ENCODE results near the gene ECE1.

ECE1 gene

DNA sequence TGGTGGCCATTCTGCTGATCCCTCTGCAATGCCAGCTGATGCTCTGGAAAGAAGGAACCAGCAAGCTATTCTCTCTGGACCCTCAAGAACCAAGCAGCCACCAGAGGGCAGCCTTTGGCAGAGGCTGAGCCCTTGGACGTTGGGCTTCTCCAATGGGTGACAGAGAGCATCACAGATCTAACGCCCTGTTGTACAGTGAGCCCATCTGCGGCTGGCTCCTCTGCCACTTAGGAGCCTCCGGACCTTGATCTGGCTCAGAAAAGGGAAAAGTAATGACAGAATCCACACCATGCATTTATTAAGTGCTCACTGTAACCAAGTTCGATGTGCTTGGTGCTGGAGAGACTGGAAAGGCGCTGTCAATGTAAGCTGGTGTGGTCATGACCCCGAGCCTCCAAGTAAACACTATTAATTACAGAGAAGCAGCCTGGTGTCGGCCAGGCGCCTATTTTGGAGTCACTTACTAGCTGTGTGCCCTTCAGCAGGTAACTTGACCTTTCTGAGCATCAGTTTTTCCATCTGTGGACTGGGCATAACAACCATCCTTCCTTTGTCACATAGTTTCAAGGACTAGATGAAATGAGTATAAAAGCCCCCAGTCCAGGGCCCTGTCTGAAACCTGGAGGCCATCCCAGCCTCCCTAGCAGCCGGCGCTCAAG lies 34.9 kb downstream of the ECE1 start:
- DNase-seq (ENCODE audit: low read depth in 1 of 2, low spot score in 1 of 2), result peak; percentile 70 to 79

DNA sequence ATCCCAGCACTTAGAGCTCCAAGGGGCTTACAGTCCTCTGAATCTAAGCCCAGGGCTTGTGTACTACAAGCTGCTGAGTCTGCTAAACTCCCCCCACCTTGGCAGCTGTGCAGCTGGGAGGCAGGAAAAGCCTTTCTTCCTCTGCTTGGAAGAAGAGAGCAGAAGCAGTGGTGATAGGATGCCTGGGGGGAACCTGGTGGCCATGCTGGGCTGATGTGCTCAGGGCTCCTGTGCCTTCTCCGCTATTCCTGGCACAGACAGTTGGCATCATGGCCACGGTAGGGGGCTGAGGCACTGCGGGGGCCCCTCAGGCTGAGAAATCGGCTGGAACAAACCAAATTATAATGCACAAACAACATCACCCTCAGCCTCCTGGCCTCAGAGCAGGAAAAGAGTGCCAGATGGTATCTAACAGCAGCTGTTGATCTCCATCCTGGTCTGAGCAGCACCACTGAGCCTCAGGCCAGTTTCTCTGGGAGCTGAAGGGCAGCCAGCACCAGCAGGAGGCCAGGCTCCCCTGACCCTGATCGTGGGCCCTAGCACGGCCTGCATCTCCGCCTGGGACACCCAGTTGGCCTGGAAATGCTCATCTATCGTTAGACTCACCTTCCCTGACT lies 35.8 kb downstream of the ECE1 start:
- no peak for DNase-seq (ENCODE audit: low read depth in 1 of 2, low spot score in 1 of 2)

DNA sequence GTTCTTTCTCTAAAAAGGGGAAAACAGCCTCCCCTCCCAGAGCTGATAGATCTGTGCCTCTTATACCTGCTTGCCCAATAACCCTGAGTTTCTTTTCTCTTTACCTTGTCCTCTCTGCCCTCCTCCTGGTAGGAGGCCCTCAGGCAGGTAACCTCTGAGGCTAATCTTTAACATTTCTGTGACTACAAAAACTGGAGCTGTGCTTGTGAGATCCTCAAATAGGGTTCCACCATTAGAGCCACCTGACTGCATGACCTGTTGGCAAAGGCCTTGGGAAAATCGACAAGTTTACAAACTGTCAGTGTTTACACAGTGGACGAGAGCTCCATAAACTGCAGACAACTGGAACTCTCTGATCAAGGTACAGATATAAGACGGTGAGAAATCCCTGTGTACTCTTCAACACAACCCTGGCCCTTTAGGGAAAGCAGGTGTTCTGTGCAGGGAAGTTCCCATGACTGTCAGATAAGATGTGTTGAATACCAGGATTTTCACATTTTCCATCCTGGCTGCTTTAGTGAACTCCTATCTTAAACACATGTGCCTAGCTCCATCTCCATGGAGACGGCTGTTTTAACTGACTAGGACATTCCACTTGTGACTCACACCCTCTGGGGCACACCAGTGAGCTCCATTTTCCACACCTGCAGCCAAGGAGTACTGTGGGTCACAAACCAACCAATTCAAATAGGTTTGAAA lies 38.3 kb downstream of the ECE1 start:
- peak in 1 of 2 donors; percentile 59 for DNase-seq (ENCODE audit: low read depth in 1 of 2, low spot score in 1 of 2)

DNA sequence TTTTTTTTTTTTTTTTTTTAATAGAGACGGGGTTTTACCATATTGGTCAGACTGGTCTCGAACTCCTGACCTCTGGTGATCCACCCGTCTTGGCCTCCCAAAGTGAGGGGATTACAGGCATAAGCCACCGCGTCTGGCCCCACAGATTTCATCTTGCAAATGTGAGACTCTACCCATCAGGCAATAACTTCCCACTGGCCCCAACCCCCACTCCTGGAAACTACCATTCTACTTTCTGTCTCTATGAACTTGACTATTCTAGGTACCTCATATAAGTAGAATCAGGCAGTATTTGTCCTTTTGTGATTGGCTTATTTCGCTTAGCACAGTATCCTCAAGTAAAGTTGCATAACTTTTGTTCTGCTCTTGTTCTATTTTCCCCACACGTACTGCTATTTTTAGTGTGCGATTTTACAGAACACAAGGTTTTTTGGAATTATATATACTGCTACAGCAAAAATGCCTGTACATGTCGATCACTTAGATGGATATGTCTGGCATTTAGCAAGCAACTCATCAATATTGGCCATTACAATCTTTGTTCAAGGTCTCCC lies 40.2 kb downstream of the ECE1 start:
- no peak for DNase-seq (ENCODE audit: low read depth in 1 of 2, low spot score in 1 of 2)

DNA sequence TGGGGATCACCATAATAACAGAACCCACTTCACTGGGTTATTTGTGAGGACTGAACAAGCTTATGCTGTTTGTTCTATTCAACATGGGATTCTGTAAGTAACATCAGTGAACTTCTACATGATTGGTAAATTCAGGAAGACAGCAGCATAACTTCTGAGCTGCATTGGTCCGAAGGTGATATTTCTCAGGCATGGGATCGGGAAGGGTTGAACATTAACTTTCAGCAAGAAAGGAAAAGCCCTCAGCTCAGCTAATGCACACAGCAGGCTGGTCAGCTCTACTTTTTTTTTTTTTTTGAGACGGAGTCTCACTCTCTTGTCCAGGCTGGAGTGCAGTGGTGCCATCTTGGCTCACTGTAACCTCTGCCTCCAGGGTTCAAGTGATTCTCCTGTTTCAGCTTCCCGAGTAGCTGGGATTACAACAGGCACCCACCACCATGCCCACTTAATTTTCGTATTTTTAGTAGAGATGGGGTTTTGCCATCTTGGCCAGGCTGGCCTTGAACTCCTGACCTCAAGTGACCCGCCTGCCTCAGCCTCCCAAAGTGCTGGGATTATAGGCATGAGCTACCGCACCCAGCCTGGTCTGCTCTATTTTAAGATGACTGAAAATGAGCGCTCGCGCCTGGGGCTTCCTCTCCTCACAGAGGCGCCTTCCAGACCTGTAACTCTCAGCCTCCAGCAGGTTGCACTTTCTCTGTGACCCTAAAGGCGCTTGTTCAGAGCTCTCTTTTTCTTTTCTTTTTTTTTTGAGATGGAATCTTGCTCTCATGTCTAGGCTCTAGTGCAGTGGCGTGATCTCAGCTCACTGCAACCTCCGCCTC lies 42.2 kb downstream of the ECE1 start:
- DNase-seq (ENCODE audit: low read depth in 1 of 2, low spot score in 1 of 2), result no peak

DNA sequence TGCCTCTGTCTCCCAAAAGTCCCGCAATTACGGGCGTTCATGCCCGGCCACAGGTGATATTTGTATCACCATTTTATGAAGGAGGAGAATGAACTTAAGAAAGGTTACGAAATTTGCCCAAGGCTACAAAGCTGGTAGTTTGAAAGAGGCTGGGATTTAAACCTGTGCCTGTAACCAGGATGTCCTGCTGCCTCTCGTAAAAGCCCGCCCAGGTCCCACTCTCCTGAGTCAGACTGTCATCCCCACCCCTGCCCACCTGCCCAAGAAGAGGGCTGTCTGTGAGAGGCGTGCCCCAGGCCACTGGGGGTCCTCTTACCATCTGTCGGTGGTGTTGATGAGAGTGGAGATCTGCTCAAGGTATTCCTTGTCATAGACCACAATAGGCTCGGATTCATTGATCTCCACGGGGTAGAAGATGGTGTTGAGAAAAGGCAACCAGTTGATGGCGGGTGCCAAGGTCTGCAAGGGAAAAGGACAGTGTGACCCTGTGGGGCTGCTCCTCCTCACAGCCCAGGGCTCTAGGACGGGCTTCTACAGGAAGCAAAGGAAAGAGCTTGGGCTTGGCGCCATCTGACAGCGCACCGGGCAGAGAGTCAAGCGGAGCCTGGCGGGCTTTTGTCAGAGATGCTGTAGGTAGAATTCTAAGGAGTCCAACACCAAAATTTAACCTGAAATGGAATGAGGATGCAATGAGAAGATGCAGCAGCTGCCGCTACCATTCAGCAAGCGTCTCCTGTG lies 43.2 kb downstream of the ECE1 start:
- no peak for DNase-seq (ENCODE audit: low read depth in 1 of 2, low spot score in 1 of 2)

DNA sequence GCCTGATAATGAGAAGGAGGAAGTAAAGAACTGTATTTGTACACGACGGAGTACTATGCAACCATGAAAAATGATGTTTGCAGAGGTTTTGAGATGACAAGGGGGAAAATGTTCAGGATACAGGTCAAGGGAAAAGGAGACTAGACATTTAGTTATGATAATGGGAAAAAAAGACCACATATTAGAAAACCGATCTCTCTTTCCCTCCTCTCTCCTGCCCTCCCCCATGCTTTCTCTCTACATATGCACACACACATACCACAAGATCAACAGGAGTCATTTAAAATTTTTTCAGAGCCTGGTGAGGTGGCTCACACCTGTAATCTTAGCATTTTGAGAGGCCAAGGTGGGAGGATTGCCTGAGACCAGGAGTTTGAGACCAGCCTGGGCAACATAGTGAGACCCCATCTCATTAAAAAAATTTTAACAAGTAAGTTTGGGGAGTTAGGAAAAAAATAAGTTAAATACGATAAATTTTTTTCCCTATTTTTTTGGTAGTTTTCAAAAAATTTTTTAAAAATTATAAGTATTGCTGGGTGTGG lies 44.5 kb downstream of the ECE1 start:
- no peak for DNase-seq (ENCODE audit: low read depth in 1 of 2, low spot score in 1 of 2)

DNA sequence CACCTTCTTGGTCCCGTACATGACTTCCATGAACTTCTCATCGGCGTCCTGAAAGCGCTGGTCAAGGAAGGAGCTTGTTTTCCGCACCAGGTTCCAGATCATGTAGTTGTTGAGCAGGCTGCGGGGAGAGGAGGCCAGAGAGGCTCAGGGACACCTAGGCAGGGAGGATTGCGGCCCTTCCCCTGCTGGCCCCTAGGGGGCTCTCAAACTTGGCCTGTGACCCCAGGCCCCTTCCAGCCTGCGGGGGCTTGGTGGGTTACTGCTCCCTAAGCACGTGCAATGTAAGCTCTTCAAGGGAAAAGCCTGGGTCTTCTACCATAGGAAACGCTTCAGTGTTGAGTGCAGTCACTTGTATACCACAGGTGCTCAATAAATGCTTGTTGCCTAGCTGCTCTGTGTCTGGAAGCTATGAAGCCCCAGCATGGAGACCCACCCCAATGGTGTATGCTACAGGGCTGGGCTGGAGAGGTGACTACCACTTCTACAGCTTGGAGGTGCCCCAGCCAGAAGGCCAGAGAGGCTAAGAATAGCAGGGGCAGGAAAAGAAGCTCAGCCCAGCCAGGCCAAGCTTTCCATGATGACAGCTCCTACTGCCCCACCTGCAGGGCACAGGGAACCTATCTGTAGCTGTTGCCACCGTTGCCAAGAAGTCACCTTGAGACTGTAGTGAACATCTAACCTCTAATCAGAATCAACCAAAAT lies 45.1 kb downstream of the ECE1 start:
- no peak for DNase-seq (ENCODE audit: low read depth in 1 of 2, low spot score in 1 of 2)

DNA sequence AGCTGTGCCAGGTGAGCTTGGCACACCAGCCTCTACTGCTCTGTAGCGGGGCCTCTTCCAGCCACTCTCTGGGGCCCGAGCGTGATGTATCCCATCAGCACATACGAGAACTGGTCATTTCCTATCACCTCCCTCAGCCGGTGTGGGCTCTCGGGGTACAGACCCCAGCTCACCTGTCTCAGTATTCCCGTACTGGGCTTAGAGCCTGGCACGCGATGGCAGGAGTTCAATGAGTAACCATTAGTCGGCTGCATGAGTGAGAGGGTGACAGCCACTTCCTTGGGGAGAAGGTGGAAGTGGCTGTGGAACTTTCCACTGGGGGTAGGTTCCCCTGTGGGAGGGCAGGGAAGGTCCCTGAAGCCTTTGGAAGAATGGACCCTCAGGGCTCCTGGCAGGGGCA lies 46.1 kb downstream of the ECE1 start:
- no peak for DNase-seq (ENCODE audit: low read depth in 1 of 2, low spot score in 1 of 2)

DNA sequence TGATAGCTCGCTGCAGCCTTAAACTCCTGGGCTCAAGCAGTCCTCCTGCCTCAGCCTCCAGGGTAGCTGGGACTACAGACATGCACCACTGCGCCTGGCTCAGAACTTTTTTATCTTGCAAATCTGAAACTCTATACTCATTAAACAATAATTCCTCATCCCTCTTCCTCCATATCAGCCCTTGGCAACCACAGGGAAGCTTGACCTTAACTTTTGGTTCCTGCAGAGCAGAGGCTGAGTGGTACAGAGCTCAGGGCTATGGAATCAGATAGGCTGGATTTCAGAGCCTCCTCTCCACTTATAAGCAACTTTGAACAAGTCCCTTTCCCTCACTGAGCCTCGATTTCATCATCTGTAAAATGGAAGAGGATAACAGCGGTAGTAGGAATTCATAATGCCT lies 47.4 kb downstream of the ECE1 start:
- DNase-seq (ENCODE audit: low read depth in 1 of 2, low spot score in 1 of 2), result no peak

DNA sequence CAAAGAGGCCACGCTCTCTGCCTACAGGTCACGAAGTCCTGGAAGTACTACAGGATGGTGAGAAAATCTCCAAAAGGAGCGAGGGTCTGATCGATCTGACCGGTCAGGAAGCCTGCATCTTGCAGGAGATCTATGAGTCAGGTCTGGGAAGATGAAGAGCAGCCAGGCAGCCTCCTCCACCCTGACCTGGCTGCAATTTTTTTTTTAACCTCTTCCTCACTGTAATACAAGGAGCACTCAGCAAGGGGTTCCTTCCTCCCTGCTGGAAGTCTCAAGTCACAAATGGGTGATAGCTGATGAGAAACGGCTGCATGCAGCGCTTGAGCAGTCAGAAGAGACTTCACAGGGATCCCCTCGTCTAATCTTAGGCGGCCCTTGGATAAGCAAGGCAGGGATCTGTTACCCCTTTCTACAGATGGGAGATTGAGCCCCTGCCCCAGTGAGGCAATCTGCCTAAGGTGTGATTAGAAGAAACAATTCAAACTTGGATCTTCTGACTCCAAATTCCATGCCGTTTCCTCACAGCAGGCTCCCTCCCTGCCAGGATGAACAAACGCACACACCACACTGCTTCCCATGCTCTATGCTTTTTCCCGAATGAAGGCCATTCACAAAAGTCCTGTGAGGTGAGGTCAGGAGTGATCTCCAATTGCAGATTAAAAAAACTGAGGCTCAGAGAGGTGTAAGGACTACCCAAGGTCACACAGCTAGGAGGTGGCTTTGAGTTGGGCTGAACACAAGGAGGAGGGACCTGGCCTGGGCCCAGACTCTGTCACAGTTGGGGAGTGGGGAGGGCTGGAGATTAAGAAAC lies 48.3 kb downstream of the ECE1 start:
- no peak for DNase-seq (ENCODE audit: low read depth in 1 of 2, low spot score in 1 of 2)

DNA sequence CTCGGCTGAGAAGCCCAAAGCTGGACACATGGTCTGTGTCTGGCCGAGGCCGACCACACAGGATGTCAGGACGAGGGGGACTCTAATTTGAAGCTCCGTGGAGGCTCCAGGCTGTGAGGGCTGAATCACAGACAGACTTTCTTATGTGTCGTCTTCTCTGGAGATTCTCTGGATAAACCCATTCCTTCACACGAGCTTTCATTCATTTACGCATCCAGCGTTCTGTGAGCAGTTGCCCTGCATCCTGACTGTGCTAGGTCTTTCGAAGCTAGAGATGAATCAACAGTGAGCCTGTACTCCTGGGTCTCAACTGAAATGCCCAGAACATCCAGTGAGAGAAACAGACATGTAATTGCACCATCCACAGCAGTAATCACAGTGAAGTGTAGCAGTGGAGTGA lies 49.6 kb downstream of the ECE1 start:
- no peak for DNase-seq (ENCODE audit: low read depth in 1 of 2, low spot score in 1 of 2)

DNA sequence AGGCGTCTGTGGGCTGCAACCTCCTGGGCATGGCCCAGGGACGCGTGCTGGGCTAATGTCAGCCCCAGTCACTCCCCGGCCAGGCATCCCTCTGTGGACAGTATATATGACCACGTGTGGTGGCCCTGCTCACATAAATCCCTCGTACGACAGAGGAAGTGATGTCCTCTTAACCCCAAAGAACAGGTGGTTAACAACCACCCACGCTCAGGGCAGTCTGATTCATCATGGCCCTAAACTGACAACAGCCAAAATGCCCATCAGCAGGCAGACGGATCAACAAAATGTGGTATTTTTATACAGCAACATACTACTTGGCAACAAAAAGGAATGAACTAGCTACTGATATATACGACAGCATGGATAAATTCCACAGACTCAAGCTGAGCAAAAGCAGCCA lies 51.0 kb downstream of the ECE1 start:
- DNase-seq (ENCODE audit: low read depth in 1 of 2, low spot score in 1 of 2), result no peak

DNA sequence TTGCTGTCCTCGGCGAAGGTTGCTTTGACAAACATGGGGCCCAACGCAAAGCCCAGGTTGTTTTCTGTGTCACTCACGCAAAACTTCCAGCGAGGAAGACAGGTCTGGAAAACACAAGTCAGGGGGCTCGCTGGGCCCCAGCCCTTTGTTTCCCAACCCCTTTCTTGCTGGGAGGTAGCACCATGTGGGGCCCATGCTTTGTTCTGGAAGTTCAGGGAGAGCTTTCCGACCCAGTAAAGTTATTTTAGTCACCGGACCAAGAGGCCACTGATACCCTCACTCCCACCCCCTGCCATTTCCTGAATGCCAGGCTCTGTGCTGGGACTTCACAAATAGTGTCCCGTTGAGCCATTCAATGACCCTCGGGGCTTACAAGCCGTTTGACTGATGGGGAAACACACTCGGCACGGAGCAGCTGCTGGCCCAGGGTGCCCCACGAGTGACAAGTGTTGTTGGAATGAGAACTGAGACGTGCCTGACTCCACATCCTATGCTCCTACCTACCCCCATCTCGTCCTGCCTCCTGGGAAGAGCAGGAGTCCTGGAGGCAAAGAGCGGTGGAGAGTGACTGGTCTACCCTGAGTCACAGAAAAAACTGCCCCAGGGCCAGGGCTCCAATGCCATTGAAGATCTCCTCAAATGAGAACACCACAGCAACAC lies 52.0 kb downstream of the ECE1 start:
- DNase-seq (ENCODE audit: low read depth in 1 of 2, low spot score in 1 of 2), result no peak

DNA sequence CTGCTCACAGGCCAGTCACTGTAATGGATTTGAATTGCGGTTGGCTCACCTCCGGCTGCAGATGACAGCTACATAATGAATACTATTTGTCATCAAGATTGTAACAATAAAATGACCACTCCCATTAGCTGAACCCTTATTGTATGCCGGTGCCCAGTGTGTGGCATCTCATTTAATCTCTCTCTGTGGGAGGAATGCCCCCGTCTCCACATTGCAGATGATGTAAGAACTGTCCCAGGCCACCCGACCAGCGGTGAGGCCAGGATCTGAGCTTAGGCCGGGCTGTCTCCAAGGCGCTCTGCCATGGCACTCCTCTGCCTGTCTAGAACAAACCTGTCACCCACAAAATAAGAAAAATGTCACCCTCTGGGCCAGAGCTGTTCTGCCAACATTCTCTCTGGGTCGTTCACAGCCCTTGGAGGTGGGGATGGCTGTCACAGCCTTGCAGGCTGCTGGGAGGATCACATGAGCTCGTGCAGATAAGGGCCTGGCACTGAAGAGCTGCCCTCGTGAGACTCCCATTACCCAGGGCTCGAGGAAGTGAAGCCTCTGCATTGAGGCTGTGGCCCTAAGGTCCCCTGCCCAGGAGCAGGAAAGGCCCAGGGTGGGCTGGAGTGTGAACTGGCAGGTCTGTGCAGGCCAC lies 52.7 kb downstream of the ECE1 start:
- DNase-seq (ENCODE audit: low read depth in 1 of 2, low spot score in 1 of 2), result no peak

DNA sequence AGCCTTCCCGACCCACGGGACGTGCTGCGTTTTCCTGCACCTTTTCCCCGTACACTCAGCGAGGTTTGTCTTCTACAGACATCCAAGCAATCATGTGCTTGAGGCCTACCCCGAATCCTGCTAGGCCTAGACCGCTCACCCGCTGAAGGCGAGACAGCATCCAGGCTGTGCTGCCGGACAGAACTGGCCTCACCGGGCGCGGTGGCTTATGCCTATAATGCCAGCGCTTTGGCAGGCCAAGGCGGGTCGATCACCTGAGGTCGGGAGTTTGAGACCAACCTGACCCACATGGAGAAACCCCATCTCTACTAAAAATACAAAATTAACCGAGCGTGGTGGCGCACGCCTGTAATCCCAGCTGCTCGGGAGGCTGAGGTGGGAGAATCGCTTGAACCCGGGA lies 54.1 kb downstream of the ECE1 start:
- DNase-seq (ENCODE audit: low read depth in 1 of 2, low spot score in 1 of 2), result no peak

DNA sequence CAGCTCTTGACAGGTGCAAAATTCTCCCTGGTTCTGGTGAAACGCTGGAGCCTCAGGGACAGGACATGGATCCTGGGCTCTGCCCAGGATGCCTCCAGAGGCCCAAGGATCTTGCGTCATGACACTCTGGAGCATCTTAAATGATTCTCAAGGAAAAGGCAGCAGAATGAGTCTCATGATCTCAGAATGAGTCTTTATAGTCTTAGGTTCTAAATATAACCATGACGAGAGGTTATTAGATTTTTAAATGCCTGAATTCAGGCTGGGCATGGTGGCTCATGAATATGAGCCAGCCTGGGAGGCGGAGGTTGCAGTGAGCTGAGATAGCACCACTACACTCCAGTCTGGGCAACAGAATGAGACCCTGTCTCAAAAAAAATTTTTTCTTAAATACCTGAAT lies 55.5 kb downstream of the ECE1 start:
- DNase-seq (ENCODE audit: low read depth in 1 of 2, low spot score in 1 of 2), result no peak

DNA sequence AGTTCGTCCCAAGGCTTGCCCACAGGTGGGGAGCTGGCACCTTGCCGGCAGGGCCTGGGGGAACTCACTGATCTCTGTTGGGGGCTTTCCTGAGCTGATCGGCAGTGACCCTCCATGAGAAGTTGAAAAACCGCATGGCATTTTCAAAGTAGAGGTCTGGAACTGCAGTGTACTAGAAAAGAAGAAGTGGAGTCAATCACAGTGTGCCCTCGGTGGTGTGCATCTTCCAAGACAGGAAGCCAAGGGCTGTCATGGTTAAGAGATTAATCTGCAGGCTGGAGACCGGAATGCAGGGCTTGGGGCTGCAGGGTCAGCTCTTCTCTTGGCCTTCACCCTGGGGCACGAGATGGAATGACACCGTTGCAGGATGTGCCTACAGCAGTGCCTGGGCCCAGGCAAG lies 56.8 kb downstream of the ECE1 start:
- no peak for DNase-seq (ENCODE audit: low read depth in 1 of 2, low spot score in 1 of 2)
